GOT3 (cell line): ENCODE measurements around the gene OST4.

Source experiments
- DNase-seq: peaks from one replicate; lab custom pipeline; 2025; ENCODE audit warnings: mixed read lengths; lab: John Stamatoyannopoulos, UW

The OST4 gene

DNA sequence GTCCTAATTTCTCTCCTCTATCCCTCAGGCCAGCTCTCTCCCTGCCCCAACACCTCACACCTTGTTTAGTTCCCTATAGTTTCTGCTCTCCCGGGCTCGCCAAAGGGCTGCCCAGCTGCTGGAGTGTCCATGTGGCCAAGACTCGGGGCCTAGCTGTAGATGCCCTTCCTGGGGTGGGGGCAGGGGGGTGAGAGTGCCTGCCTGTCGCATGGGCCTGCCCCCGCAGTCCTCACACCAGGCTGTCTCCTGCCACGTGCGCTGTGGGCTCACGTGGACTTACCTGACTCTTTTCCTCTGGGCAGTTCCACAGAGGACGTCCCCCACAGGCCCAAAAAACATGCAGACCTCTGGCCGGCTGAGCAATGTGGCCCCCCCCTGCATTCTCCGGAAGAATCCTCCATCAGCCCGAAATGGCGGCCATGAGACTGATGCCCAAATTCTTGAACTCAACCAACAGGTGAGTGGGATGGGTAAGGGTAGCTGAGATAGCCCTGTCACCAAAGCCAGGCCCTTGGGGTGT is 46.1 kb downstream of the OST4 start:
- DNase-seq = no peak

DNA sequence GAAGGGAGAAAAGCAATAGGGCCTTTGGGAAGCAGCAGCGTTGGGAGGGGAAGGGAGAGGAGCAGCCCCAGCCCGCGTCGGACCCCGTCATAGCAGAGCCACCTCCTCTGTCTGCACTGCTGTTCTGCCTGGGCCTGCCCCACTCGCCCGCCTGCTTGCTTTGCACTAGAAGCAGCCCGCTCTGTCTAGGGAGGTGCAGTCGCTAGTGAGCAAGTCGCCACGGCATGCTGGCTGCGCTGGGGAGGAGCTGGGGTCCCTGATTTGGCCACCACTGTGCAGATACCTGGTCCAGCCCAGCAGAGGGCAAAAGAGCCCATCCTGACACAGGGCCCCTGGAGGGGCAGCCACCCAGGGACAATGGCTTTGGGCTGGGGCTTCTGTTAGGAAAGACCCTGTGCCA is 46.6 kb downstream of the OST4 start:
- no peak for DNase-seq

DNA sequence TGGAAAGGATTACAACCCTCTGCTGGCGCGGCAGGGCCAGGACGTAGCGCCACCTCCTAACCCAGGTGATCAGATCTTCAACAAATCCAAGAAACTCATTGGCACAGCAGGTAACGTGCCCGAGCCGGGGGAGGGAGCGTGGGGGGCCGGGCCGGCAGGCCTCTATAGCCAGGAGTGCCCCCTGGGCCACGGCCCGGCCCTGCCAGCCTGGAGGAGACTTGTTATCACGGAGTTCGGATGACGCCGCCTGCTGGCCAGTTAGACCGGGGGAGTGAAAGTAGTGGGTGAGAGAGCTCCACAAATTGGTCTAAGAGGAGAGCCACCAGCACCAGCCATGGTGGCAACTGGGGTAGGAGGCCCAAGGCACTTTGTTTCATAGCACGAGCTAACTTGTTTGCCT is 47.3 kb downstream of the OST4 start:
- DNase-seq = no peak

DNA sequence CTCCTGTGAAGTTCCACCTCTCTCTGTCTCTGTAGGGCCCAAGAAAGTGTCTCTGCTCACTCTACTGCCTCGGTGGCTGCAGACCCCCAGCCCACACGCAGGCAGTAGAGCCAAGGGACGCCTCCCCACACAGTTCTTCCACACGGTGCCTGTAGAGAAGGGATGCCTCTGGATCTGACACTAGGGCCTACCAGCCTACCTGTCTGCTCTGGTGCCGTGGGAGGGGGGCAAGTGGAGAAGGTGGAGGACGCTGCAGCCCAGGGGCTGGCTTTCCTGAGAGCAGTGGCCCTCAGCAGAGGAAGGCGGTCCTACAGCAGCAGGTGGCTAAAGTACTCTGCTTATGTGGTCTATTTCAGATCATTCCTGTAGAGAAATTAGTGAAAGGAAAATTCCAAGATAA is 47.7 kb downstream of the OST4 start:
- no peak for DNase-seq

DNA sequence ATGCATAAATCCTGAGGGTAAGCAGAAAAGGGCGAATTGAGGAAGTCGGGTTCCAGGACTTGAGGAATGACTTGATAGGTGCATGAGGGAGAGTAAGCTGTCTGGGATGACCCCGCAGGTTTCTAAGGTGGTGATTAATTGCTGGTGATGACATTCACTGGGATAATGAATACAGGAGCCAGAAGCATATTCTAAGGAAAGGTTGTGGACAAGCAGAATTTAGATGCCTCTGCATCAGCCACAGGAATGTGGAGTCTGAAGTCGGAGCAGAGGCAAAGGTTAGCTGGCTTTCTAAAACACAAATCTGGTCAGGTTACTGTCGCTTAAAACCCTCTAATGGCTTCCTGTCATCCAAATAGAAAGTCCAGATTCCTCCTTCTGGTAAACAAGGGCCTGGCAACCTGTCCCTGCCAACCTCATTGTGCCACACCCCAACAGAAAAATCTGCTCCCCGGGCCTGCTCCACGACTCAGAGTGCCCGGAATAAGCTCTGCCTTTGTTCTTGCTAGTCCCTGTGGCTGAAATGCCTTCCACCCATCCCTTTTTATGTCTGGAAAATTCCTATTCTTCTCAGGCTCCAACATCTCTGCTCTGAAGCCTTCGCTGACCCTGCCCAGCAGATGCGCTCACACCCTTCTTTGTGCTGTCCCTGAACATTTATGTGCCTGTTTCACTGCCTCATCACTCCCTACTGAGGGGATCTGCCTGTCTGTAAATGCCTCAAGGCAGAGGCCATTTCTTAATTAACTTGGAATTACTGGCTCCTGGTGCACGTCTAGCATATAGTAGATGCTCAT is 50.0 kb downstream of the OST4 start:
- no peak for DNase-seq
